Measurements from ENCODE around the gene CILP. TPM values are rescaled to one million over a fixed set of nuclear protein-coding genes. Genes with fewer than 3 reads are reported as not detected.

The CILP gene
- total RNA-seq, 1 experiment from 2014 or later: not detected

- Mint-ChIP-seq H3K27me3 (ENCODE audit: low read depth) (no peaks in the 10 kb centered on the region), H3K36me3 (peaks cover 35% of the 10 kb centered on the region), H3K9me3 (no peaks in the 10 kb centered on the region), H3K4me1 (peaks cover 11% of the 10 kb centered on the region), H3K27ac (no peak overlapping the region), H3K4me3 (no peak overlapping the region)
- ATAC-seq: no peak
- POLR2A ChIA-PET: no interaction called here
- CTCF ChIA-PET: no interaction called here
- TF ChIP-seq ZNF532 (CRISPR knock-in tag; IDR thresholded peaks at IDR 0.05; ENCODE audit: borderline replicate concordance) (no peak), ZBTB43 (CRISPR knock-in tag; IDR thresholded peaks at IDR 0.05) (no peak), GTF2I (CRISPR knock-in tag; conservative IDR thresholded peaks at IDR 0.05) (no peak), GABPB1 (CRISPR knock-in tag; IDR thresholded peaks at IDR 0.05) (no peak), ZNF512 (CRISPR knock-in tag; IDR thresholded peaks at IDR 0.05; ENCODE audit: borderline replicate concordance) (no peak), AFF4 (CRISPR knock-in tag; IDR thresholded peaks at IDR 0.05; ENCODE audit: borderline replicate concordance) (no peak), ZNF671 (CRISPR knock-in tag; IDR thresholded peaks at IDR 0.05) (no peak), PREB (CRISPR knock-in tag; IDR thresholded peaks at IDR 0.05; ENCODE audit: borderline replicate concordance) (no peak), IRF1 (CRISPR knock-in tag; IDR thresholded peaks at IDR 0.05) (no peak)
- DNase-seq (ENCODE audit: low spot score): no peak
Measured at GRCh38 chr15:65180167-65180566, 31.1 kb downstream of the CILP start.

- Mint-ChIP-seq H3K27me3 (ENCODE audit: low read depth) (no peaks in the 10 kb centered on the region), H3K9me3 (no peaks in the 10 kb centered on the region), H3K36me3 (peaks cover 42% of the 10 kb centered on the region), H3K27ac (no peak overlapping the region), H3K4me1 (no peaks in the 10 kb centered on the region), H3K4me3 (no peak overlapping the region)
- ChIA-PET CTCF (interaction anchor here (1.2 kb wide), 1 partner anchor 93 kb away, joined by 3 read pairs; no protein-coding TSS in a partner anchor), POLR2A (no interaction called here)
- ATAC-seq: no peak
- no peak for DNase-seq (ENCODE audit: low spot score)
- TF ChIP-seq TEAD4 (CRISPR knock-in tag; IDR thresholded peaks at IDR 0.05): no peak
- no peak for TF ChIP-seq MAX (CRISPR knock-in tag; IDR thresholded peaks at IDR 0.05)
- TF ChIP-seq CREB1 (CRISPR knock-in tag; IDR thresholded peaks at IDR 0.05): no peak
- no peak for TF ChIP-seq E2F1 (CRISPR knock-in tag; IDR thresholded peaks at IDR 0.05)
- no peak for TF ChIP-seq PRRX2 (CRISPR knock-in tag; IDR thresholded peaks at IDR 0.05)
- no peak for TF ChIP-seq JUN (CRISPR knock-in tag; IDR thresholded peaks at IDR 0.05)
- no peak for TF ChIP-seq RELA (CRISPR knock-in tag; IDR thresholded peaks at IDR 0.05; ENCODE audit: borderline replicate concordance)
- TF ChIP-seq EMX1 (CRISPR knock-in tag; IDR thresholded peaks at IDR 0.05): no peak
- no peak for TF ChIP-seq ZMAT4 (CRISPR knock-in tag; IDR thresholded peaks at IDR 0.05)
- TF ChIP-seq CDX4 (CRISPR knock-in tag; IDR thresholded peaks at IDR 0.05; ENCODE audit: borderline replicate concordance): no peak
- no peak for TF ChIP-seq SOX15 (CRISPR knock-in tag; IDR thresholded peaks at IDR 0.05)
Measured at GRCh38 chr15:65177901-65178300, 33.4 kb downstream of the CILP start.

Data from WTC11 (cell line).